WTC11 (cell line): ENCODE results near the gene LNX2. TPM values are rescaled to one million over a fixed set of nuclear protein-coding genes. Genes with fewer than 3 reads are reported as not detected.

ENCODE experiments used
- ATAC-seq: fragments of 200-7000 bp; cut with Tn5 transposase; 2 replicates; pipeline ENCODE4 v1.10.0; 2021; ENCODE audit warnings: mild to moderate bottlenecking, moderate library complexity
- CTCF ChIA-PET: fragments of 300-600 bp; sonication (Branson Sonifier 250); formaldehyde crosslinking; loops from one replicate; lab custom pipeline; 2021; ENCODE audit warnings: antibody characterized with exemption; lab: Charles Lee
- POLR2A ChIA-PET: fragments of 350-600 bp; sonication (Branson Sonifier 250); formaldehyde crosslinking; loops from one replicate; lab custom pipeline; 2021; ENCODE audit warnings: antibody characterized with exemption; lab: Charles Lee
- DNase-seq: peaks from one replicate; pipeline ENCODE4 v3.0.0; 2021; ENCODE audit warnings: low spot score
- H3K27ac Mint-ChIP-seq: 2 replicates; pipeline ENCODE4 v1.8.0; 2021; ENCODE audit warnings: mixed read lengths
- H3K27me3 Mint-ChIP-seq: 2 replicates; pipeline ENCODE4 v1.8.0; 2021; ENCODE audit warnings: low read depth, mild to moderate bottlenecking, moderate library complexity, mixed read lengths
- H3K36me3 Mint-ChIP-seq: 2 replicates; pipeline ENCODE4 v1.8.0; 2021; ENCODE audit warnings: mixed read lengths
- H3K4me1 Mint-ChIP-seq: 2 replicates; pipeline ENCODE4 v1.8.0; 2022; ENCODE audit warnings: mixed read lengths
- H3K4me3 Mint-ChIP-seq: 2 replicates; pipeline ENCODE4 v1.8.0; 2021; ENCODE audit warnings: mild to moderate bottlenecking, moderate library complexity, mixed read lengths
- H3K9me3 Mint-ChIP-seq: 2 replicates; pipeline ENCODE4 v1.8.0; 2021; ENCODE audit warnings: mixed read lengths
- AR ChIP-seq: fragments of 250-450 bp; sonication (Bioruptor Pico); IDR thresholded peaks from 2 replicates; pipeline ENCODE4 v1.9.0; 2021; ENCODE audit warnings: mild to moderate bottlenecking
- E2F4 ChIP-seq: sonication (generic); formaldehyde crosslinking; IDR thresholded peaks from 2 replicates; pipeline ENCODE4 v1.8.1; 2022; ENCODE audit warnings: low read depth, mild to moderate bottlenecking, moderate library complexity, missing genetic modification reagents, borderline replicate concordance
- ESRRA ChIP-seq: sonication (generic); formaldehyde crosslinking; IDR thresholded peaks from 2 replicates; pipeline ENCODE4 v1.8.1; 2022; ENCODE audit warnings: mild to moderate bottlenecking, missing genetic modification reagents, borderline replicate concordance
- ETV6 ChIP-seq: sonication (generic); formaldehyde crosslinking; IDR thresholded peaks from 2 replicates; pipeline ENCODE4 v1.8.1; 2022; ENCODE audit warnings: mild to moderate bottlenecking, missing genetic modification reagents
- FOXJ3 ChIP-seq: sonication (generic); formaldehyde crosslinking; IDR thresholded peaks from 2 replicates; pipeline ENCODE4 v1.9.0; 2021; ENCODE audit warnings: missing genetic modification reagents, mild to moderate bottlenecking, borderline replicate concordance
- FOXK1 ChIP-seq: sonication (generic); formaldehyde crosslinking; IDR thresholded peaks from 2 replicates; pipeline ENCODE4 v1.8.0; 2022; ENCODE audit warnings: mild to moderate bottlenecking, moderate library complexity, missing genetic modification reagents
- IRF1 ChIP-seq: sonication (generic); formaldehyde crosslinking; IDR thresholded peaks from 2 replicates; pipeline ENCODE4 v1.8.0; 2023; ENCODE audit warnings: missing genetic modification reagents
- JUN ChIP-seq: sonication (generic); formaldehyde crosslinking; IDR thresholded peaks from 2 replicates; pipeline ENCODE4 v1.8.0; 2023; ENCODE audit warnings: mild to moderate bottlenecking, missing genetic modification reagents
- NR1H2 ChIP-seq: sonication (generic); formaldehyde crosslinking; IDR thresholded peaks from 2 replicates; pipeline ENCODE4 v1.9.0; 2021; ENCODE audit warnings: mild to moderate bottlenecking, moderate library complexity, missing genetic modification reagents
- NR3C1 ChIP-seq: sonication (generic); formaldehyde crosslinking; conservative IDR thresholded peaks from 2 replicates; pipeline ENCODE4 v1.8.1; 2023; ENCODE audit warnings: low read depth, mild to moderate bottlenecking, missing genetic modification reagents
- RORB ChIP-seq: fragments of 250-450 bp; sonication (Bioruptor Pico); IDR thresholded peaks from 2 replicates; pipeline ENCODE4 v1.9.0; 2021; ENCODE audit warnings: mild to moderate bottlenecking
- SOX15 ChIP-seq: fragments of 250-450 bp; sonication (Bioruptor Pico); IDR thresholded peaks from 2 replicates; pipeline ENCODE4 v1.9.0; 2021; ENCODE audit warnings: mild to moderate bottlenecking
- SP1 ChIP-seq: sonication (generic); formaldehyde crosslinking; conservative IDR thresholded peaks from 2 replicates; pipeline ENCODE4 v1.8.1; 2022; ENCODE audit warnings: missing genetic modification reagents
- STAT6 ChIP-seq: sonication (generic); formaldehyde crosslinking; conservative IDR thresholded peaks from 2 replicates; pipeline ENCODE4 v1.8.1; 2023; ENCODE audit warnings: mild to moderate bottlenecking, low read depth, missing genetic modification reagents, moderate library complexity
- TEAD1 ChIP-seq: sonication (generic); formaldehyde crosslinking; IDR thresholded peaks from 2 replicates; pipeline ENCODE4 v1.8.0; 2022; ENCODE audit warnings: mild to moderate bottlenecking, missing genetic modification reagents
- USF1 ChIP-seq: sonication (generic); formaldehyde crosslinking; IDR thresholded peaks from 2 replicates; pipeline ENCODE4 v1.8.0; 2022; ENCODE audit warnings: mild to moderate bottlenecking, missing genetic modification reagents
- ZBTB21 ChIP-seq: sonication (generic); formaldehyde crosslinking; IDR thresholded peaks from 2 replicates; pipeline ENCODE4 v1.8.1; 2023; ENCODE audit warnings: mild to moderate bottlenecking, missing genetic modification reagents, borderline replicate concordance
- ZMAT4 ChIP-seq: fragments of 250-450 bp; sonication (Bioruptor Pico); IDR thresholded peaks from 2 replicates; pipeline ENCODE4 v1.9.0; 2021; ENCODE audit warnings: mild to moderate bottlenecking
- ZNF121 ChIP-seq: sonication (generic); formaldehyde crosslinking; IDR thresholded peaks from 2 replicates; pipeline ENCODE4 v1.8.0; 2023; ENCODE audit warnings: missing genetic modification reagents
- ZNF138 ChIP-seq: sonication (generic); formaldehyde crosslinking; conservative IDR thresholded peaks from 2 replicates; pipeline ENCODE4 v1.8.1; 2022; ENCODE audit warnings: mild to moderate bottlenecking, moderate library complexity, missing genetic modification reagents
- ZSCAN18 ChIP-seq: fragments of 250-450 bp; sonication (Bioruptor Pico); IDR thresholded peaks from 2 replicates; pipeline ENCODE4 v2.1.2; 2022; ENCODE audit warnings: mild to moderate bottlenecking, moderate library complexity
- total RNA-seq: library from RNA; stranded (reverse); gene quantifications from 3 replicates; pipeline ENCODE4 v1.2.3, GENCODE V29; 2021

LNX2 gene
- total RNA-seq, 1 experiment from 2014 or later: 10.1 TPM

- ChIA-PET POLR2A (no interaction called here), CTCF (interaction anchor here (0.9 to 1.1 kb wide), 2 partner anchors 12 to 147 kb away, joined by 3 read pairs; no protein-coding TSS in a partner anchor)
- Mint-ChIP-seq H3K4me3 (no peak overlapping the region), H3K4me1 (peaks cover 5% of the 10 kb centered on the region), H3K27me3 (no peaks in the 10 kb centered on the region), H3K9me3 (no peaks in the 10 kb centered on the region), H3K36me3 (no peaks in the 10 kb centered on the region), H3K27ac (no peak overlapping the region)
- TF ChIP-seq FOXK1 (CRISPR knock-in tag) (no peak), NR3C1 (CRISPR knock-in tag) (no peak), JUN (CRISPR knock-in tag) (no peak), FOXJ3 (CRISPR knock-in tag) (no peak)
- DNase-seq (no peak), ATAC-seq (no peak)
These were observed 111.5 kb downstream of the LNX2 start for GRCh38 chr13:27508802-27509201.

- Mint-ChIP-seq H3K27ac (no peak overlapping the region), H3K4me3 (no peak overlapping the region), H3K4me1 (peaks cover 15% of the 10 kb centered on the region), H3K9me3 (no peaks in the 10 kb centered on the region), H3K27me3 (no peaks in the 10 kb centered on the region), H3K36me3 (no peaks in the 10 kb centered on the region)
- no peak for TF ChIP-seq RORB (CRISPR knock-in tag)
- TF ChIP-seq ZNF121: no peak
- TF ChIP-seq AR (CRISPR knock-in tag): no peak
- no peak for TF ChIP-seq ETV6 (CRISPR knock-in tag)
- TF ChIP-seq ZNF138 (CRISPR knock-in tag): no peak
- TF ChIP-seq USF1 (CRISPR knock-in tag): no peak
- no peak for TF ChIP-seq SP1 (CRISPR knock-in tag)
- TF ChIP-seq ZBTB21: no peak
- CTCF ChIA-PET: no interaction called here
- ATAC-seq: no peak
- POLR2A ChIA-PET: no interaction called here
- no peak for DNase-seq
These were observed 114.5 kb downstream of the LNX2 start for GRCh38 chr13:27505792-27506191.

- ATAC-seq (no peak), DNase-seq (no peak)
- ChIA-PET POLR2A (no interaction called here), CTCF (no interaction called here)
- Mint-ChIP-seq H3K36me3 (no peaks in the 10 kb centered on the region), H3K27ac (no peak overlapping the region), H3K4me1 (peaks cover 15% of the 10 kb centered on the region), H3K9me3 (no peaks in the 10 kb centered on the region), H3K4me3 (no peak overlapping the region), H3K27me3 (no peaks in the 10 kb centered on the region)
- TF ChIP-seq ESRRA: no peak
- TF ChIP-seq ZMAT4 (CRISPR knock-in tag): no peak
- TF ChIP-seq STAT6 (CRISPR knock-in tag): no peak
- no peak for TF ChIP-seq TEAD1 (CRISPR knock-in tag)
- no peak for TF ChIP-seq E2F4 (CRISPR knock-in tag)
- no peak for TF ChIP-seq NR3C1 (CRISPR knock-in tag)
- no peak for TF ChIP-seq IRF1
- no peak for TF ChIP-seq NR1H2 (CRISPR knock-in tag)
- no peak for TF ChIP-seq ZSCAN18 (CRISPR knock-in tag)
- no peak for TF ChIP-seq SOX15 (CRISPR knock-in tag)
These were observed 115.5 kb downstream of the LNX2 start for GRCh38 chr13:27504868-27505194.
